Measurements from ENCODE around the gene SNX4. TPM values are rescaled to one million over a fixed set of nuclear protein-coding genes. Genes with fewer than 3 reads are reported as not detected.

SNX4 gene
- total RNA-seq, 1 experiment from 2014 or later = 43.6 TPM

DNA sequence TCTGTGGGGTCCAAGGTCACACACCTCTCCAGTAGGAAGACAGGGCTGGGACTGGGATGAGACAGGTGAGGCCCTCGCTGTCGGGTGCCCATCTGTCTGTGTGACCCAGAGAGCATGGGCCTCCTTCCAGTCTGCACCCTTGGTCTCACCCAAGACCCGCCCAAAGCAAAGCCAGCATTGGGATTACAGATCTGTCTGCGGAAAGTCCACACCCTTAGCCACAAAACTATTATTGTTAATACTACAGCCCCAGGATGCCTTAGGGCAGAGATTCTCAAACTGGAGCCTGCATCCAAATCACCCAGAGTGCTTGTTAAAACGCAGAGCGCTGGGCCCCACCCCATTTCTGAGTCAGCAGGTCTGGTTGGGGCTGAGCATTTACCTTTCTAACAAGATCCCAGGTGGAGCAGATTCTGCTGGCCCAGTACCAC is 86.4 kb downstream of the SNX4 start:
- ChIA-PET CTCF (no interaction called here), POLR2A (ENCODE audit: low non-redundant PET) (no interaction called here)
- BruUV-seq (replicated peaks) = no TSS peak
- H3K27me3 ChIP-seq (replicated peaks; ENCODE audit: insufficient read depth, low read depth, low read length, poor library complexity) = no peaks in the 10 kb centered on the region
- intact Hi-C loops (cut with micrococcal nuclease; ENCODE audit: unreplicated experiment) = no loop called here
- no peak overlapping the region for H3K27ac ChIP-seq (ENCODE audit: low read depth, low read length, poor library complexity, severe bottlenecking)
- peaks cover 5% of the 10 kb centered on the region for H3K4me1 ChIP-seq (ENCODE audit: insufficient read depth, low read length, poor library complexity, severe bottlenecking)
- H3K9me3 ChIP-seq (ENCODE audit: low read depth, low read length, poor library complexity, severe bottlenecking) = no peaks in the 10 kb centered on the region
- no peak overlapping the region for H3K4me3 ChIP-seq (ENCODE audit: low read depth, low read length, poor library complexity, severe bottlenecking)
- no peak for DNase-seq (ENCODE audit: low spot score)
- H3K36me3 ChIP-seq (ENCODE audit: insufficient read depth, low read length, poor library complexity, severe bottlenecking) = no peaks in the 10 kb centered on the region
- TF ChIP-seq EZH2 (IDR thresholded peaks at IDR 0.05; ENCODE audit: borderline replicate concordance, low read depth, low read length, poor library complexity, severe bottlenecking) (no peak), CTCF (conservative IDR thresholded peaks at IDR 0.05; ENCODE audit: low read depth, low read length) (no peak)

- peaks cover 9% of the 10 kb centered on the region for H3K4me1 ChIP-seq (ENCODE audit: insufficient read depth, low read length, poor library complexity, severe bottlenecking)
- ChIA-PET CTCF (no interaction called here), POLR2A (ENCODE audit: low non-redundant PET) (no interaction called here)
- no TSS peak for BruUV-seq (replicated peaks)
- no peak overlapping the region for H3K4me3 ChIP-seq (ENCODE audit: low read depth, low read length, poor library complexity, severe bottlenecking)
- H3K36me3 ChIP-seq (ENCODE audit: insufficient read depth, low read length, poor library complexity, severe bottlenecking) = no peaks in the 10 kb centered on the region
- DNase-seq (ENCODE audit: low spot score) = no peak
- no peak overlapping the region for H3K27ac ChIP-seq (ENCODE audit: low read depth, low read length, poor library complexity, severe bottlenecking)
- TF ChIP-seq CTCF (conservative IDR thresholded peaks at IDR 0.05; ENCODE audit: low read depth, low read length) (no peak), EZH2 (IDR thresholded peaks at IDR 0.05; ENCODE audit: borderline replicate concordance, low read depth, low read length, poor library complexity, severe bottlenecking) (no peak)
- intact Hi-C loops (cut with micrococcal nuclease; ENCODE audit: unreplicated experiment) = no loop called here
- H3K9me3 ChIP-seq (ENCODE audit: low read depth, low read length, poor library complexity, severe bottlenecking) = no peaks in the 10 kb centered on the region
- H3K27me3 ChIP-seq (replicated peaks; ENCODE audit: insufficient read depth, low read depth, low read length, poor library complexity) = no peaks in the 10 kb centered on the region
Observed at GRCh38 chr3:125433091-125433534, 86.9 kb downstream of the SNX4 start.

- Histone ChIP-seq H3K4me1 (ENCODE audit: insufficient read depth, low read length, poor library complexity, severe bottlenecking) (peaks cover 16% of the 10 kb centered on the region), H3K9me3 (ENCODE audit: low read depth, low read length, poor library complexity, severe bottlenecking) (no peaks in the 10 kb centered on the region), H3K36me3 (ENCODE audit: insufficient read depth, low read length, poor library complexity, severe bottlenecking) (no peaks in the 10 kb centered on the region), H3K4me3 (ENCODE audit: low read depth, low read length, poor library complexity, severe bottlenecking) (no peak overlapping the region), H3K27ac (ENCODE audit: low read depth, low read length, poor library complexity, severe bottlenecking) (no peak overlapping the region), H3K27me3 (replicated peaks; ENCODE audit: insufficient read depth, low read depth, low read length, poor library complexity) (no peaks in the 10 kb centered on the region)
- intact Hi-C loops (cut with micrococcal nuclease; ENCODE audit: unreplicated experiment) = no loop called here
- DNase-seq (ENCODE audit: low spot score) = no peak
- no peak for TF ChIP-seq EZH2 (IDR thresholded peaks at IDR 0.05; ENCODE audit: borderline replicate concordance, low read depth, low read length, poor library complexity, severe bottlenecking)
- TF ChIP-seq CTCF (conservative IDR thresholded peaks at IDR 0.05; ENCODE audit: low read depth, low read length) = no peak
- POLR2A ChIA-PET (ENCODE audit: low non-redundant PET) = no interaction called here
- no TSS peak for BruUV-seq (replicated peaks)
- CTCF ChIA-PET = no interaction called here
Observed at GRCh38 chr3:125431912-125432790, 87.9 kb downstream of the SNX4 start.
